SK-N-MC (cell line): ENCODE measurements around the gene GGPS1.

Experiments
- EZH2 ChIP-seq: fragments of 200-600 bp; sonication (generic); IDR thresholded peaks from one replicate; pipeline ENCODE4 v1.6.1; 2017; ENCODE audit warnings: antibody characterized with exemption
- POLR2AphosphoS5 ChIP-seq: IDR thresholded peaks from 2 replicates; pipeline ENCODE4 v1.6.1; 2012; ENCODE audit warnings: mild to moderate bottlenecking, low read depth, low read length, borderline replicate concordance

- TF ChIP-seq POLR2AphosphoS5 (no peak), EZH2 (no peak)
These were observed 29.1 kb upstream of the GGPS1 start for GRCh38 chr1:235299169-235299858.
